PFSK-1 (cell line): ENCODE data around the gene ZBTB9.

Experiments used
- FOXP2 ChIP-seq: optimal IDR thresholded peaks from 2 replicates; pipeline ENCODE3; 2011; ENCODE audit warnings: borderline replicate concordance, control low read depth, inconsistent platforms; ENCODE audit not compliant: insufficient read depth; ENCODE audit errors: extremely low read length, extremely low read depth
- POLR2AphosphoS5 ChIP-seq: IDR thresholded peaks from 2 replicates; pipeline ENCODE4 v1.6.1; 2012; ENCODE audit warnings: low read depth, mild to moderate bottlenecking, control low read depth, low read length, moderate library complexity
- REST ChIP-seq, 2 experiments: IDR thresholded peaks; 2 replicates each; pipeline versions ENCODE4 v1.6.1 to v1.8.0; 2011 to 2012; ENCODE audit warnings: low read depth in 2 of 2, low read length in 2 of 2, control low read depth in 1 of 2, inconsistent platforms in 1 of 2, mild to moderate bottlenecking in 1 of 2, moderate library complexity in 1 of 2; ENCODE audit not compliant: insufficient read depth in 1 of 2
- SIN3A ChIP-seq: IDR thresholded peaks from 2 replicates; pipeline ENCODE4 v1.6.1; 2012; ENCODE audit warnings: mild to moderate bottlenecking, low read length, moderate library complexity, borderline replicate concordance; ENCODE audit not compliant: insufficient read depth

GRCh38 chr6:33414592-33415271, 39.6 kb upstream of the ZBTB9 start:
- TF ChIP-seq SIN3A (no peak), POLR2AphosphoS5 (no peak), REST (IDR thresholded peaks at IDR 0.05; ENCODE audit: insufficient read depth in 1 of 2, low read depth in 2 of 2, low read length in 2 of 2) (no peak), FOXP2 (no peak)
